A673 (cell line): ENCODE measurements around the gene C1orf174. TPM values are rescaled to one million over a fixed set of nuclear protein-coding genes. Genes with fewer than 3 reads are reported as not detected.
A peak's percentile ranks its signal among the peaks of the same experiment; 100 is the strongest.

ENCODE experiments used
- BruUV-seq: library from RNA; stranded (reverse); fragments of 400-500 nt; replicated peaks from 2 replicates; lab custom pipeline; 2021; lab: Mats Ljungman, UMichigan
- CTCF ChIA-PET: fragments of 300-600 bp; sonication (Branson Sonifier 250); formaldehyde crosslinking; loops from one replicate; lab custom pipeline; 2022; ENCODE audit warnings: antibody characterized with exemption; lab: Charles Lee
- POLR2A ChIA-PET: fragments of 300-600 bp; sonication (Branson Sonifier 250); formaldehyde crosslinking; loops from one replicate; lab custom pipeline; 2022; ENCODE audit warnings: antibody characterized with exemption; ENCODE audit not compliant: low non-redundant PET; lab: Charles Lee
- DNase-seq: peaks from one replicate; pipeline ENCODE4 v3.0.0-alpha.2; 2015; ENCODE audit warnings: low spot score
- H3K27ac ChIP-seq: fragments of 200-600 bp; sonication (generic); 2 replicates; pipeline ENCODE4 v1.5.1; 2016; ENCODE audit warnings: mixed run types, low read depth, mild to moderate bottlenecking, mixed read lengths, antibody characterized with exemption, low read length; ENCODE audit not compliant: poor library complexity, severe bottlenecking
- H3K27me3 ChIP-seq: fragments of 200-600 bp; sonication (generic); replicated peaks from 2 replicates; pipeline ENCODE4 v1.6.1; 2017; ENCODE audit warnings: mixed run types, low read depth, mild to moderate bottlenecking, mixed read lengths, antibody characterized with exemption, low read length; ENCODE audit not compliant: insufficient read depth, poor library complexity
- H3K36me3 ChIP-seq: fragments of 200-600 bp; sonication (generic); 2 replicates; pipeline ENCODE4 v1.6.1; 2016; ENCODE audit warnings: mixed run types, mild to moderate bottlenecking, mixed read lengths, antibody characterized with exemption, low read length; ENCODE audit not compliant: insufficient read depth, poor library complexity, severe bottlenecking
- H3K4me1 ChIP-seq: fragments of 200-600 bp; sonication (generic); 2 replicates; pipeline ENCODE4 v1.6.1; 2017; ENCODE audit warnings: mixed run types, mild to moderate bottlenecking, mixed read lengths, antibody characterized with exemption, low read length; ENCODE audit not compliant: insufficient read depth, poor library complexity, severe bottlenecking
- H3K4me3 ChIP-seq: fragments of 200-600 bp; sonication (generic); 2 replicates; pipeline ENCODE4 v1.5.1; 2016; ENCODE audit warnings: low read depth, mixed run types, mild to moderate bottlenecking, mixed read lengths, low read length; ENCODE audit not compliant: poor library complexity, severe bottlenecking
- H3K9me3 ChIP-seq: fragments of 200-600 bp; sonication (generic); 2 replicates; pipeline ENCODE4 v1.6.1; 2016; ENCODE audit warnings: mixed run types, low read depth, mild to moderate bottlenecking, mixed read lengths, antibody characterized with exemption, low read length; ENCODE audit not compliant: poor library complexity, severe bottlenecking
- CTCF ChIP-seq: fragments of 300-800, 200-600 bp; sonication (generic); conservative IDR thresholded peaks from 2 replicates; pipeline ENCODE4 v1.5.1; 2017; ENCODE audit warnings: low read depth, mild to moderate bottlenecking, antibody characterized with exemption, low read length, moderate library complexity, mixed read lengths
- EZH2 ChIP-seq: fragments of 200-600 bp; sonication (generic); IDR thresholded peaks from 2 replicates; pipeline ENCODE4 v1.6.1; 2017; ENCODE audit warnings: borderline replicate concordance, low read depth, mild to moderate bottlenecking, mixed read lengths, antibody characterized with exemption, low read length; ENCODE audit not compliant: poor library complexity, severe bottlenecking
- intact Hi-C: fragments of 100-400 bp; cut with micrococcal nuclease; formaldehyde crosslinking; loops from one replicate; pipeline ENCODE4 v1.10.0; 2022; ENCODE audit not compliant: unreplicated experiment
- total RNA-seq: library from RNA; stranded (reverse); gene quantifications from 2 replicates; pipeline ENCODE4 v1.2.3, GENCODE V29; 2021

The C1orf174 gene
- total RNA-seq, 1 experiment from 2014 or later, result 36.2 TPM

- peak; percentile 44 for DNase-seq
- POLR2A ChIA-PET, result no interaction called here
- peak overlapping the region; percentile 97 for H3K27ac ChIP-seq
- peaks cover 10% of the 10 kb centered on the region for H3K36me3 ChIP-seq
- CTCF ChIA-PET, result interaction anchor here (0.5 to 0.7 kb wide), 2 partner anchors 109 to 274 kb away, joined by 4 to 5 read pairs; no protein-coding TSS in a partner anchor
- peaks cover 10% of the 10 kb centered on the region for H3K9me3 ChIP-seq
- BruUV-seq, result TSS peak; percentile 49
- peak overlapping the region; percentile 99 for H3K4me3 ChIP-seq
- intact Hi-C loops, result no loop called here
- peaks cover 12% of the 10 kb centered on the region for H3K4me1 ChIP-seq
- no peaks in the 10 kb centered on the region for H3K27me3 ChIP-seq
- TF ChIP-seq CTCF (no peak), EZH2 (no peak)
Observed at GRCh38 chr1:3899754-3900149, 320 bp downstream of the C1orf174 start.

GRCh38 chr1:3898994-3899753 lies 898 bp downstream of the C1orf174 start:
- DNase-seq, result no peak
- Histone ChIP-seq H3K27me3 (no peaks in the 10 kb centered on the region), H3K36me3 (peaks cover 11% of the 10 kb centered on the region), H3K4me3 (peak overlapping the region; percentile 99), H3K27ac (peak overlapping the region; percentile 97), H3K4me1 (peaks cover 12% of the 10 kb centered on the region), H3K9me3 (peaks cover 10% of the 10 kb centered on the region)
- BruUV-seq, result no TSS peak
- intact Hi-C loops, result no loop called here
- ChIA-PET POLR2A (no interaction called here), CTCF (interaction anchor here (0.5 kb wide), 1 partner anchor 34 kb away, joined by 5 read pairs; no protein-coding TSS in a partner anchor)
- TF ChIP-seq CTCF (no peak), EZH2 (no peak)

- TF ChIP-seq EZH2, result no peak
- no peak for TF ChIP-seq CTCF
- intact Hi-C loops, result no loop called here
- H3K4me3 ChIP-seq, result no peak overlapping the region
- H3K27ac ChIP-seq, result no peak overlapping the region
- DNase-seq, result no peak
- no TSS peak for BruUV-seq
- CTCF ChIA-PET, result no interaction called here
- peaks cover 8% of the 10 kb centered on the region for H3K4me1 ChIP-seq
- H3K27me3 ChIP-seq, result no peaks in the 10 kb centered on the region
- peaks cover 10% of the 10 kb centered on the region for H3K9me3 ChIP-seq
- POLR2A ChIA-PET, result no interaction called here
- peaks cover 11% of the 10 kb centered on the region for H3K36me3 ChIP-seq
Observed at GRCh38 chr1:3898475-3898735, 1.7 kb downstream of the C1orf174 start.
